IPS DF 19.7 (cell line): ENCODE measurements around the gene LRMDA.
"Not testable (repeated sequence)": the region's sequence is repeated elsewhere in the genome, so short reads cannot be mapped to it uniquely, and the experiment has no call there.

ENCODE experiments used
- DNase-seq: peaks from one replicate; pipeline ENCODE4 v3.0.0-alpha.2; 2013; ENCODE audit warnings: low read depth, low spot score

The LRMDA gene

DNA sequence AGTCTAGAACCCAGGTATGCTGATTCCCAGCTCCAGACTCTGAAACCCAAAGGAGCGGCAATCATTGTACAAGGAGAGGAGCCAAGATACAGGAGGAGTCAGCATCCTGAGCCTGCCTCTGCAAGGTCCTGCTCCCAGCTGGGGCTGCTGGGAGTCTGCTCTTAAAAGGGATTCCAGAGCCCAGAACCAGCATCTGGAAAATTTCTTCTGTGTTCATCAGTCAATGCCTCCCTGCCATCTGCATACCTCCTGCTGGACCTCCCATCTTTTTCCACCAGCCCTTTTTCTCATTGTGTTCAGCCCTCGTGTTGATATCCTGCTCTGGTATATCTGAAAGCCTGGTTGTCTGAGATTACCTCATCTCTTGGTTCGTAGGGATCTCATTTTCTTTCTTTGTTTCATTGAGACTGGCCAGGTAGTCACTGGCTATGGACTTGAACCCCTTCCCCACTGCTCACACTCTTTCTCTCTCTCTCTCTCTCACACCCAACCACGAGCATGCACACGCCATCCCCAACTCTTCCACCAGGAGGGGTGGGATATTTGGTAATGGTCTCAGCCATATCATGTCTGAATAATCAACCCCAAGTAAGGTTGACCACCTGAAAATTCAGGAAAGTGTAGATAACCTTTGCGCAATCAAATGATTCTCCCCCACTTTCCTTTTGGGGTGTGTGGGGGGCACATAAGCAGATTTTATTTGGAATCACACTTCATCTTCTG lies 608.8 kb downstream of the LRMDA start:
- no peak for DNase-seq

DNA sequence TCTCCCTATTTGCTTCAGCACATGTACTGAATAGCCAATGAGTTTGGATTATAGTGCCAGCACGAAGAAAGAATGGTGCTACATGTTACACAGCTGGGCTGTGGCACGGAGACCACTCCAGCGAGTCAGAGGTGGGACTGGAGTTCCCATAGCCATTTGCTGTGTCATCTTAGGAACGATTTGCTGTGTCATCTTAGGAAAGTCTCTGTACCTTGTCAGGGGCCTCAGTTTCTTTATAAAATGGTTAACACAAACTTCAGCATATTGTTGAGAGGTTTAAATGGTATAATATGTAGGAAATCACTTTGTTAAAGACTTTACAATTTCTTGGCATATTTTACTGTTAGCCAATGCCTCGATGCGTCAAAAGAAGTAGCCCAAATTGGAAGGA lies 609.4 kb downstream of the LRMDA start:
- DNase-seq: no peak

DNA sequence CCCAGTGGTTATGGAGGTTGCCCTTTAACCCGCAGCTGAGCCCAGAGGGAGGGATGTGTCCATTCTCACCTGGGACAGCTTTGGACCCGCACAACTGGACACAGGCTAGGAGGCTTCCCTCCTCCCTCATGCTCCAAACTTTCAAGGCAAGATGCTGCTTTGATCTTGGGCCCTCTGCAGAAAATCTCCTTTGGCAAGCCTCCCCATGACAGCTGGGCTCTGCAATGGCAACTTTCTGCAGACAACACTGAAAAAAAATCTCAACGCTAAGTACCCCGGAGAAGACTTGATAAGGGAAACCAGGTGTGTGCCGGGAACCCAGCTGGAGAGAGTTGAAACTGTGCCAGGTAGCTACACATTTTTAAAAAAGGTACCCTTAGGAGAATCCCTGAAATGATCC lies 610.1 kb downstream of the LRMDA start:
- DNase-seq: no peak

DNA sequence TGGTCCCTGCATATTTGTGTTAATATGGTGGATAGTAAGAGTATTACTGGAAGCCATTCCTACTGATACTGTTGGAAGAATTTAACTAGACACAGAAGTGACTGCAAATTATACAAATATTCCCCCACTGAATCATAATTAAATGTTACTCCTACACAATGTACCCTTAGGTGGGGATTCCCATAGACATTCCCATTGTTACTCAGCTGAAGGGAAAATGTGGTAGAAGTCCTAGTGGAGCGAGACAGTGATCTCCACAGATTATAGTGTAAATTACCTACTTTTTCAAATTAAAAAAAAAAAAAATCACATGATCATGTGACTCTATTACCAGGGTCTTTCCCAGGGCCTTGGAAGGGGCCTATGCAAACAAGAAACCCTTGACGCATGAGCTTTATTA lies 611.8 kb downstream of the LRMDA start:
- DNase-seq: no peak

DNA sequence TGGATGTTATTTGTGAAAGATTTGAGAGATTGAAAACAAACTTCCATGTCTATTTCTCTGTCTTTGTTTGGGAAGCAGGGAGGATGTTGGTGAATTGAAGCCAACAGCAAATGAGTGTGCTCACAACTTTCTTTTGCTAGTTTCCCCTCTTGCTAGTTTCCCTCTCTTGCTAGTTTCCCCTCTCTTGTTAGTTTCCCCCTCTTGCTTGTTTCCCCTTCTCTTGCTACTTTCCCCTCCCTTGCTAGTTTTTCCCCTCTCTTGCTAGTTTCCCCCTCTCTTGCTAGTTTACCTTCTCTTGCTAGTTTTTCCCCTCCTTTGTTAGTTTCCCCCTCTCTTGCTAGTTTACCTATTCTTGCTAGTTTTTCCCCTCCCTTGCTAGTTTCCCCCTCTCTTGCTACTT lies 613.3 kb downstream of the LRMDA start:
- no peak for DNase-seq

DNA sequence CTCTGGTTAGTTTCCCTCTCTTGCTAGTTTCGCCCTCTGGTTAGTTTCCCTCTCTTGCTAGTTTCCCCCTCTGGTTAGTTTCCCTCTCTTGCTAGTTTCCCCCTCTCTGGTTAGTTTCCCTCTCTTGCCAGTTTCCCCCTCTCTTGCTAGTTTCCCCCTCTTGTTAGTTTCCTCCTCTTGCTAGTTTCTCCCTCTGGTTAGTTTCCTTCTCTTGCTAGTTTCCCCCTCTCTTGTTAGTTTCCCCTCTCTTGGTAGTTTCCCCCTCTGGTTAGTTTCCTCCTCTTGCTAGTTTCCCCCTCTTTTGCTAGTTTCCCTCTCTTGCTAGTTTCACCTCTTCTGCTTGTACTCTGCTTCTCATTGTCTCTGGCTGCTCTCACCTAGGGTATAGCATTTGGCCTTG lies 613.8 kb downstream of the LRMDA start:
- no peak for DNase-seq

DNA sequence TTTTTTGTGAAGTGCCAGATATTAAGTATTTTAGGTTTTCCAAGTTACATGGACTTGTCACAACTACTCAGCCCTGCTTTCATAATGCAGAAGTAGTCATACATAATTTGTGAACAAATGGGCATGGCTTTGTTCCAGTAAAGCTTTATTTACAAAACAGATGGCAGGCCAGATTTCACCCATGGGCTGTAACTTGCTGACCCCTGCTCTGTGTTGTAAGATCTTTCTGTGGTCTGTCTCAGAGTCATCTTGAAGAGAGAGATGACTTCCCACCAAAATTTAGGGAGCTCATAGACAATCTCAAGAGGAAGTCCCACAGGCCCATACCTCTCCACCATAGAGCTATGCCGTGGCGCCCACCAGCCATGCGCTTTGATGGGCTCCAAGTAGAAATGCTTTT lies 616.1 kb downstream of the LRMDA start:
- DNase-seq: no peak

DNA sequence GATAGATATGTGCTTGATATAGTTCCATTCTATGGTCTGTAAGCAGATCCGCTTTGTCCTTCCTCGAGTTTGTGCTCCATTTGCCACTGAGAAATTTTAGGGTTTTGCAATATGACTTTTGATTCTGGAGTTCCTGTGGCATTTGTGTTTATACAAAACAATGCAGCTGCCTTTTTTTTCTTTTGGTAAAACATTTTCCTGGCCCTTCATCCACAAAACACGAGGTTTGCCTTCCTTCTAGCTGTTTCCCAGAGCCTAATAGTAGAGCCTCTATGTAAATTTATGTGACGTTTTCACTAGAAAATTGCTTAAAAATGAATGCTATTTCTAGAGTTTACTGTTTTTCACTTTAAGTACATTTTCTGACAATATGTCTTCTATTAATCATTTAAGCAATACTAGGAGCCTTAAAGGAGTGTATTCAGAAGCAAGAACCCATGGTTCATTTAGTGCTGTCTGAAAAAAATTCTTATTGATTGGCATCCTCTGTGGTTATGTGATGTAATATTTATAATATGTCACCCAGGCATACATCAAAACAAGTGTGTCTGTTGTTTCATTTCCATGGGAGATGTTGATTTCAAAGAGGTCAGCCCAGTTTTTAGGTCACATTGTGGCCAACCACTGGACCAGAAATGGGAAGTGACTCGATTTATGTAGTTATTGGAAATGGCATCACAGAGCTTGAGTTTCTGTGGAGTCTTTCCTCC lies 618.3 kb downstream of the LRMDA start:
- DNase-seq: no peak

DNA sequence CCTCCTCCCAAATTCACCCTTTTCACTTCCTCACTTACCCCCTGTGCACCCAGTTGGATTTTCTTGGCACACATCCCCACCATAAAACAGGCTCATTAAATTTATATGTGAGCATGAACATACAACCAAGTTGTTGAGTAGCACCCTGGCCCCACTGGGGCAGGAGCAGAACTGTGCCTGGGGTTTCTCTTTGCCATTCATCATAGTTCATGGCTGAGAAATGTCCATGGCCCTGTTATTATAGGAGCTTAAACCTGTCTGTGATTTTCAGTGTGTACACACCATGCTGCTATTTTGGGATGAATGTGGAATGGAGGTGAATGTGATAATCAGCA lies 618.8 kb downstream of the LRMDA start:
- no peak for DNase-seq

DNA sequence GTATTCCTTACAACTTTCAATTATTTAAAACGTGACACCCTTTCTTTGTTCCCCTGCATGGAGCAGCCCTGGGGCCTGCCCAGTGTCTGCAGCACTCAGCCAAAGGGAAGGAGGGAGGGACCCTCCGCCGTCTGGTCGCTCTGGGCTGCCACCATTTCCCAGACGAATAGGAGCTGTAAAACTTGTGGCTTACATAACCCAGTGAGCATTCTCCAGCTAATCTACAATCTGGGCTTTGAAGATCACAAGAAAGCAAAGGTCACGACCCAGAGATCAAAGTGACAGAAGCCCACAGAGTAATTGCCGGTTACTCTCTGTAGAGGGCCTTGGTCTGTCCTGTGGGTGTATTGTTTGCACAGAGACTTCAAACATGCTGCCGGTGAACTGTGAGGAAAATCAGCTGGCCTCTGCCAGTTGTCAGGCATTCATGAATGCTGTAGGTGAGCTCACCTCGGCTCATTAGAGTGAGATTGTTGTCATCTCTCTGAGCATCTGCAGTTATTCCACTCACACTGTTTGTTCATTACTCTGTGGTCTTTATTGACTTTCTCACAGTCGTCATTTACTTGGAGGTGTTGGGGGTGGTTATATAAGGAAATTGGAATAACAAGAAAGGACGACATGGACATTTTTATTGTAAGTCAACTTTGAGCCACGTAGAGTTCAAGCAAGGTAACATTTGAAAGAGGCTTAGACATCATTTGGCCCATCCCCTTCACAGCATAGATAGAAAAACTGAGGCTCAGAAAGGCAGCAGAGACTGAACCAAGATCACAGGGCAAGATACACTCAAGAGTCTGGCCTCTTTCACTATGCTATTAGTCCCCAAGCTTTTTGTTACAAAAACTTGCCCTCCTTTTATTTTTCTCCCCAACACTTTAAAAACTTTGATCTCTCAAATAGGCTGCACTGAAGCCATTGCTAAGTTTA lies 619.8 kb downstream of the LRMDA start:
- no peak for DNase-seq

DNA sequence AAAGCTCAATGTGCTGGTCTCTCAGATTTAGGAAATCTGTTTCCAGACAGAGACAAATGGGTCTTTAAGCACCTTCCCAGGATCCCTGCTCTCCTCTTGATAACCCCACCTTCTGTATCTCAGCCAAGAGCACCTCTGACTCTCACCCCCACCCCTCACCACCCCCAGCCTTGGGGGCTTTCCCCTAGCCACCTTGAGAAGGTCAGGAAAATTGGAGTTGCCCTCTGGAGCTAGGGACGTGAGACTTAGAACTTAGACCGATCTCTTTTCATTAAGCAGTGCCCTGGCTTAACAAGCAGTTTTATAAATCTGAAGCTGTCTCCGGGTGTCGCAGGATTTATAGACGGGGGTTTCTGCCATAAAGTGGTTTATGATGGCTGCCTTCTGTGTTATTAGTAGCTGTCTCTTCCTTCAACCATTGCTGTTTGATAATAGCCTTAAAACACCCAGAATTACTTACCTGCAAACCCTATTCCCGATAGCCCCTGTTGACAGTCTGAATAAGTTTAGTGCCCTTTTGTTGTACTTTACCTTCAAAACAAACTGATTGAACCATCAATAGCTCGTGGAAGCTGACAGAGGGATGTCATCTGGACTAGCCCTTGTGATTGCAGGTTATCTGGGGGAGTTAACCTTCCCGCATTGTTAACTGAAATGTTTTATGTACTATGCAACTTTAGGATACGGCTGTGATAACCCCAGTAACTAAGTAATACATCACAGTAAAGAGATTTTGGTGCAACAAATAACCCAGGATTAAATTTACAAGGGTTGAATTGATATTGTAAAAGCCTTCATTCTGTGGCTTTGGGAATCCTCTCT lies 621.5 kb downstream of the LRMDA start:
- DNase-seq: no peak

DNA sequence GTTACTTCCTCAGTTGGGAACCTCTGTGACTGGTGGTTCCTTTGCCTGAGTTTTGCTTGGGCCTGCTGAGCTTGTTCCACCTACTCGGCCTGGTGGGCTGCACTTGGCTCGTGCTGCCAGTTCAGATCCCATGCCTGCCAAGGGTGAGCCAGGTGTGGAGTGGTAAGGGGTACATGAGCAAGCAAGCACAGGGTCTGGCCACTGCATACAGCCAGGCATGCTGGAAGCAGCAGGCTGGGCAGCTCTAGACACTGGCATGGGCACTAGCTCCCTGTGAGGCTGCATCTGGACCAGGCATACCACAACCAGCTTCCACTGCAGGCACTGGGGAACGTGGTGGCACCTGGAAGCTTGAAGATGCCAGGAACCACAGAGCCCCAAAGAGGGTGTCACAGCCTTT lies 624.0 kb downstream of the LRMDA start:
- DNase-seq: no peak

DNA sequence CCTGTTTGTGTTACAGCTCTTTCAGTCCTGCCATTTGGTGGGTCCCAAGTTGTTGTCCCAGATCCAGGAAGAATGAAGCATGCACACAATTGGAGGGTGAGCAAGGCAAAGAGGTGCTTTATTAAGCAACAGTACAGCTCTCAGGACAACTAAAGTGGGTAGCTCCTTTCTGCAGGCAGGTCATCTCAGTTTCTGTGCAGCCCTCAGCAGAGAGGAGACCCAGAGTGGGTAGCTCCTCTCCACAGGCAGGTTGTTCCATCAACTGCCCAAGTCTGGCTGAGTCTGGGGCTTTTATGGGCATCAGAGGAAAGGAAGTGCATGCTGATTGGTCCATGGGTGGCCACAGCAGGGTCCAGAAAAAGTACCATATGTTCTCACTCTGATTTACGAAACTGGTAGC lies 624.5 kb downstream of the LRMDA start:
- DNase-seq: no peak

DNA sequence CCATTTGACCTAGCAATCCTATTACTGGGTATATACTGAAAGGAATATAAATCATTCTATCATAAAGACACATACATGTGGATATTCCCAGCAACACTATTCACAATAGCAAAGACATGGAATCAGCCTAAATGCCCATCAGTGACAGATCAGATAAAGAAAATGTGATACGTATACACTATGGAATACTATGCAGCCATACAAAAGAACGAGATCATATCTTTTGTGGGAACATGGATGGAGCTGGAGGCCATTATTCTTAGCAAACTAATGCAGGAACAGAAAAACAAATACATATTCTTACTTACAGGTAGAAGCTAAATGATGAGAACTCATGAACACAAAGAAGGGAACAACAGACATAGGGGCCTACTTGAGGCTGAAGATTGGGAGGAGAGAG lies 629.6 kb downstream of the LRMDA start:
- not testable (repeated sequence) for DNase-seq

DNA sequence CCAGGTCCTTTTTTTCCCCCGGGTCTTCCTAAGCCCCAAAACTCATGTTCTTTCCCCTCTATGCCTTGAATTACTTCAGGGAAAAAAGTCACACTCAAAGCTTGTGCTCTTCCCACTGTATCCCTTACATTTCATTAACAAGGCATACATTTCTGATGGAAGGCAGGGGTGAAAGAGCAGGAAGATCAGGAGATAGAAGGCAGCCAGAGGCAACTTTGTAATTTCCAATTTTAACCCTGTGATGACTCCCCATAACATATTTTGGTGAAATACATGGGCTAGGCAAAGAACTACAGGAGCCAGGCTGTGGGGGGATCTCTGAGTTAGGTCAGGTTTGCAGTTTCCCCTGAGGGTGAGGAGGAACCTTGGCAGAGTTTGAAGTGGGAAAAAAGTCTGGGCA lies 635.0 kb downstream of the LRMDA start:
- no peak for DNase-seq

DNA sequence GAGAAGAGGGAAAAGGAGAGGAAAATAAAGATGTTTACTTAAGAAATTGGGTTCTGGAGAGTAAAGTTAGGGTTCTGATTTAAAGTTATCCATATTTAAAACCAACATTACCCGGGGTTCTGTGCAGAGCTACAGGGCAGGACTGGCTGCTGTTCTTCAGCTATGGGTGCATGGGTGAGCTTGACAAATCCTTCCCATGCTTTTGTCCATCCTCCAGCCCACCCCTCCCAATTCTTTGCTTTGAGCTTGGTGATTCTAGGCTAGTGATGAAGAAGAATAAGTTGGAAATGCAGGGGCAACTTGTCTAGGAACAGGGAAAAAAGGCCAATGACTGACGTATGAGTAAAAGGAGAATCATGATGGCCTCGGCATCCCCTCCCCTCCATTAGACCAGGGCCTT lies 636.0 kb downstream of the LRMDA start:
- no peak for DNase-seq

DNA sequence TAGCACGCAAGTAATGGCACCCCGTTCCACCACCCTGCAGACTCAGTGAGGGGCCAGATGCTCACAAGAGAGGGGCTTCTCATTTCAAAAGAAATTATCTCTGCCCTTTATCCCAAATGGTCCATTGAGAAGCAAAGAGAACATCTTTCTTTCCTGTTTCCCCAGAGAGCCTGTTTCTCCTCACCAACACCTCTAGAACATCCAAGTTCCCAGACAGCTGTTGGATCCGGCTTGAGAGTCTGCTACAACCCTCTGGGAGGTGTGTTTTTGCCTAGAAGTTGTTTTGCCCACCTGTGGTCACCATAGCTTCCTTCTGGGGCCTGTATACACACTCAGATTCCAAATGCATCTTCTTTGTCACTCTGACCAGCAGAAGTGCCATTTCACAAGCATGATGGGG lies 637.4 kb downstream of the LRMDA start:
- no peak for DNase-seq

DNA sequence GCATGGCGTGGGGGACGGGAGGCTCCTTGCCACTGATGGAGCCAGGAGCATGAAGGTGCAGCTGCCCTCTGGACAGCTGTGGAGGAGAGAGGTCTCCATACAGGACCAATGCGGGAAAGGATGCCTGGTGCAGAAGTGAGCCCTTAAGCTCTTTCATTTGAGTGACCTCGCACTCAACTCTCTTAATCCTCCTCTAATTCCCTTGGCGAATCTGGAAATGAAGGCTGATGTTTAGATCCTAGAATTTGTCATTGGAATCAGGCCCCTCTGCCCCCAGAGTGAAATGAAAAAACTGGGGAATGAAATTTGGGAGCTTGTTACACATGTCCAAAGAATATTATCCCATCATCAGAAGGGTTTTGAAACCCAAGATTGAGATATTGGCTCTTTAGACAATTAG lies 639.5 kb downstream of the LRMDA start:
- DNase-seq: no peak

DNA sequence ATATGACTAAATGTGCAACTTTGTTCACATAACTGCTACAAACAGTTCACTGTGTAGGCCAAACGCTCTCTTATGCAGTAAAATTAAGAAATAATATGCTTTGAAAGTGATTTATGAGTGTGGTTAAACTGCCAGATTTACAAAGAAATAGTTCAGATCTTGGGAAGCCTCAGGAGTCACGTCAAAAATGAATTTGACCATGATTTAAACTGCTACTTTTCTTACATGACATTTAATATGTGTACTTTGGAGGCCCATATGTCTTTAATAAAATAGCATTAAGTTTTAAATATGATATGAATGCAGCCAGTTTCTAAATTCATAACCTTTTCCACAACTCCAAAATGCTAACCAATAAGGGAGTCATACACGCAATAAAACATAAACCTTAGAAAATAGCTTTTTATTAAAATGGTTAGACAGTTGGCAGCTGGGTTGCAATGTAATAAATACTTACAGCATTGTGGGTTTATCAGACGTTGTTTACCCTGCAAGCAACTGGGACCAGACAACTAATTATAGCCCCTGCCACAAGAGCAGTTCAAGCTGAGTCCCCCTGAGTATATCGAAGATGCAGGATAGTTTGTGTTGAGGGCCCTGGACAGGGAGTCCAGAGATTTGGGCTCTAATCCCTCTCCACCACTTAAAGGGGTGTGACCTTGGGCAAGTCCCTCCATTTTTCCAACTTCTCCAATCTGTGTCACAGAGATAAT lies 640.4 kb downstream of the LRMDA start:
- DNase-seq: no peak

DNA sequence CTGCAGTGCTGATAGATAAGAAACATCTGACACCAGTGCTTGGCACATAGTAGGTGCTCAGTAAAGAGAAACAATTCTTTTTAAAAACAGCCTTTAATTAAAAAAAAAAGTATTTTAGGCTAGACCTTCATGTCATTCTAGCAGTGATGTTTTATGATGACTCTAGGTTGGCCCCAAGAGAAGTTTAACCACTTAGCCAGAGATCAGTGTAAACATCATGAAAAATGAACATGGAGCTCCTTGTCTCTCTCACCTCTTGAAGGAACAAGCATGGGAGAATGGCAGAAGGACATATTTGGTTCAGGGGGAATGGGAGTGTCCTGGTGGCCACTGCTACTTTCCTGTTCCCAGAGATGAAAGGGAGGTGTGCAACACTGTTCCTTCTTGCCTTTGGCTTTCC lies 641.0 kb downstream of the LRMDA start:
- no peak for DNase-seq

DNA sequence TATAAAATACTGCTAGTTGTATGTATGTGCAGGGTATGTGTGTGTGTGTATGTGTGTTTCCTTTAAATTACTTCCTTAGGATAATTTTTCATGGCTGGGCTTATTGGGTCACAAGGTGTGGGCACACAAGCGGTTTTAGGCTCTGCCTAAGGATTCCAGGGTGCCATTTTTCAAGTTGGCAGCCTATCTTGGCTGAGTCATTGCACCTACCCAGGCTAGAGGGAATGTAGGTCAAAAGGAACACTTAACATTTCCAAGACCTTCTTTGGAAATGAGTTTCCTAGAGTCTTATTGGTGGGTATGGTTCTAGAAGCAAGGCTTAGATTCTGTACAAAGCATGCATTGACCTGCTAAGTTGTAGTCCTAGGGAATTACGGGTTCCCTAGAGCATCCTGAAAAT lies 642.1 kb downstream of the LRMDA start:
- no peak for DNase-seq
